ENCODE results near the gene GPR55.

The GPR55 gene

DNA sequence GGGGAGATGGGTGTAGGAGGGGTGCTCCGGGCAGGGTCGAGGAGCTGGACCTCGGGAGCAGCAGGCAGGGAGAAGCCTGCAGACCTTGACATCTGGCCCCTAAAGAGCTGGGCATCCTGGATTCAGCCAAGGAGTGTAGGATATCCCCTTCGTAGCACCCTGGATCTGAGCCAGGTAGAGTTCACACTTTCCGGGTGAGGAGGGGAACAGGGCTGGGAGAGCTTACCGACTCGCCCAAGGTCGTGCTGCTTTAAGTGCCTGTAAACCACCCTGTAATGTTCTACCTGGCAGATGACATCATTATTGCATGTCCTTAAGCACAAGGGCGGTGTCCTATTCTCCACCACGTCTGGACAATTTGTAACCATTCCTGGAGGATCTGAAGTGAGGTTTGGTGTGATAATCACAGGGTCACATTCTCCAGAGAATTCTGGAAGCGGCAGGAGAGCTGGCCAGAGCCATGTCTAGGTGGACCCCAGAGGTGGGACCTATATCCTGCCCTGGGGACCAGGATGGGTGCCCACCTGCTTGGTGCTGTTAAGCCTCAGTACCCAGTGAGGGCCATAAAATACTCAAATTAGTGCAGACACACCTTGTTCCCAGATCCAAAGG is 45.7 kb downstream of the GPR55 start:
- DNase-seq (ENCODE audit: low read depth in 2 of 2) = no peak

DNA sequence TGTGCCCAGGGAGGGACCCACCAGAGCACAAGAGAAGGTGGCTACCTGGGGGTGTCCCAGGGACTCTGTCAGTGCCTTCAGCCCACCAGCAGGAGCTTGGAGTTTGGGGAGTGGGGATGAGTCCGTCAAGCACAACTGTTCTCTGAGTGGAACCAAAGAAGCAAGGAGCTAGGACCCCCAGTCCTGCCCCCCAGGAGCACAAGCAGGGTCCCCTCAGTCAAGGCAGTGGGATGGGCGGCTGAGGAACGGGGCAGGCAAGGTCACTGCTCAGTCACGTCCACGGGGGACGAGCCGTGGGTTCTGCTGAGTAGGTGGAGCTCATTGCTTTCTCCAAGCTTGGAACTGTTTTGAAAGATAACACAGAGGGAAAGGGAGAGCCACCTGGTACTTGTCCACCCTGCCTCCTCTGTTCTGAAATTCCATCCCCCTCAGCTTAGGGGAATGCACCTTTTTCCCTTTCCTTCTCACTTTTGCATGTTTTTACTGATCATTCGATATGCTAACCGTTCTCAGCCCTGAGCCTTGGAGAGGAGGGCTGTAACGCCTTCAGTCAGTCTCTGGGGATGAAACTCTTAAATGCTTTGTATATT is 46.3 kb downstream of the GPR55 start:
- no peak for DNase-seq (ENCODE audit: low read depth in 2 of 2)

DNA sequence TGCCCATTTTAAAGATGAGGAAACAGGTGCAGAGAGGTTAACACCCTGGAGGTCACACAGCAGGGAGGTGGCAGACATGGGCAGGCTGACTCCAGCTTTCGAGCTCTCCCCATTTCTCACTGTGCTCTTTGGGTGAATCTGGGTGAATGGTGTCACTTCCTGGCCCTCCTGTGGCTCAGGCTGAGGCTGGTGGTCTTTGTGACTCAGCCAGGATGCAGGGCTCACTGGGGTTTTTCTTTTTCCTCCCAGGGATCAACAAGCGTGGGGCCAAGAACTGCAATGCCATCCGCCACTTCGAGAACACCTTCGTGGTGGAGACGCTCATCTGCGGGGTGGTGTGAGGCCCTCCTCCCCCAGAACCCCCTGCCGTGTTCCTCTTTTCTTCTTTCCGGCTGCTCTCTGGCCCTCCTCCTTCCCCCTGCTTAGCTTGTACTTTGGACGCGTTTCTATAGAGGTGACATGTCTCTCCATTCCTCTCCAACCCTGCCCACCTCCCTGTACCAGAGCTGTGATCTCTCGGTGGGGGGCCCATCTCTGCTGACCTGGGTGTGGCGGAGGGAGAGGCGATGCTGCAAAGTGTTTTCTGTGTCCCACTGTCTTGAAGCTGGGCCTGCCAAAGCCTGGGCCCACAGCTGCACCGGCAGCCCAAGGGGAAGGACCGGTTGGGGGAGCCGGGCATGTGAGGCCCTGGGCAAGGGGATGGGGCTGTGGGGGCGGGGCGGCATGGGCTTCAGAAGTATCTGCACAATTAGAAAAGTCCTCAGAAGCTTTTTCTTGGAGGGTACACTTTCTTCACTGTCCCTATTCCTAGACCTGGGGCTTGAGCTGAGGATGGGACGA is 47.1 kb downstream of the GPR55 start:
- peak; percentile 54 to 59 for DNase-seq (ENCODE audit: low read depth in 2 of 2)

DNA sequence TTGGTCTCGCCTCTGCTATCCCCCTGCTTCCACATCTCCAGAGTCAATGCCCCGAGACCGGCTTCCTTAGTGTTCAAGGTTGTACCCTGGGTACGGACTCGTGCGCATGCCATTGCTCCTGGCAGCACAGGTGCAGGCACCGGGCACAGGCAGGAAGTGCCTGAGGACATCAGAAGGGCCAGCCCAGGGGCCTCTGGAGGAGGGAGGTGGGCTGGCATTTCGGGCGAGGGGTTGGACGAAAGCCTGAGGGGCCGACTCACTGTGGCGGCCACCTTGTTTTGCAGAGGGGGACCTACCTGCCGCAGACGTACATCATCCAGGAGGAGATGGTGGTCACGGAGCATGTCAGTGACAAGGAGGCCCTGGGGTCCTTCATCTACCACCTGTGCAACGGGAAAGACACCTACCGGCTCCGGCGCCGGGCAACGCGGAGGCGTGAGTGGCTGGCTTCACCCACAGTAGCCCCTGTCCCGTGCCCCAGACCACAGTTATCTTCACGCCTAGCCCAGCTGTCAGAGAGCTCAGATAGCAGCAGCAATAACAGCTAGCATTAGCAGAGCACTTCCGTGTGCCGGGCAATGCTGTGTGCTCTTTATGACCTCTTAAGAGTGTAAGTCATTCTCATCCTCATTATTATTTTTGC is 47.8 kb downstream of the GPR55 start:
- DNase-seq (ENCODE audit: low read depth in 2 of 2) = no peak

DNA sequence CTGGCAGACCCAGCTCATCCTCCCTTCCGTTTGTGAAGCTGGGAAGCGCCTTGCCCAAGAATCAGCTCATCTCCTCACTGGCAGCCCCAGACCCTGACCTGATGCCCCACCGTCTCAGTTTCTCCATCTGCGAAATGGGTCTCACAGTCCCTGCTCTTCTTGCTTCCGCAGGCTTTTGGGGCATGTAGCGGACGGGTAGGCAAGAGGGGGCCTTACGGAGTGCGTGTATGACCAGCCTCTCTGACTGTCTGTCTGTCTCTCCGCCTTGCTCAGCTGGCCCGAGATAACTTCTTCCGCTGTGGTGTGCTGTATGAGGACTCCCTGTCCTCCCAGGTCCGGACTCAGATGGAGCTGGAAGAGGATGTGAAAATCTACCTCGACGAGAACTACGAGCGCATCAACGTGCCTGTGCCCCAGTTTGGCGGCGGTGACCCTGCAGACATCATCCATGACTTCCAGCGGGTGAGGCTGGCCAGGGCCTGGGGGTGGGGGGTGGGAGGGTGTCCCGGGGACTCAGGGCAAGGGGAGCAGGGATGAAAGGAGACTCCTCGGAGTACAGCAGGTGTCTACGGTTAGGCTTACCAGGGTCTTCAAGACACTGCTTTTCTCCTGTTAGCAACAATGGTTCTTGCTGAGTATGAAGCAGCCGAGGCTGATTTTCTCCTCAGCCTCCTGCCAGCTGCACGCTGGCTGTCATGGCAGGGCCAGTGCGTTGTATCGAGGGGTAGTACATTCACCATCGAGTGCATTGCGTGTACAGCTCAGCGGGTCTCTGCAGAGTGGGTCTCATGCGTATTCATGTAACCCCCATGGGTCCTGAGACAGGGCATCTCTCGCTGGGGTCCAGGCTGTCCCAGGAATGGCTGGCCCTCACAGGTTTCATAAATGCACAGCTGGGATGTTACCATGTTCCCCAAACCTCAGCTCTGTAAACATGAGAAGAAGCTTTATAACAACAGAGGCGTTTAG is 49.4 kb downstream of the GPR55 start:
- DNase-seq (ENCODE audit: low read depth in 2 of 2) = no peak

DNA sequence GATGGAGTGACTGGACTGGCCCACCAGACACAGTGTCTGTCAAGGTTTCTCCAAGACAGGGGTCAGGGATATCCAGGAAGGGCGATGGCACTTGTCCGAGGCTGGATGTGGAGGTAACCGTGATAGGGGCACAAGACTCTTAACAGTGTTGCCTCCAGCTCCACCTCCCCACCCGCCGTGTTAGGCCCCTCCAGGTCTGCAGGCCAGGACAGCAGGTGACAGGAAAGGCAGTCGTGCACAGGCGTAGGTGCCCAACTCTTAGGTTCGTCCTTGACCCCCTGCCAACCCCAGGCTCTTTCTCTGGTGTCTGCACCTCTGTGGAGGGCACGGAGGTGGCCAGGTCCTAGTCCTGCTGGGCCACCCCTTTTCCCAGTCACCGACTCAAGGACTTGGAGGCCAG is 50.2 kb downstream of the GPR55 start:
- no peak for DNase-seq (ENCODE audit: low read depth in 2 of 2)

DNA sequence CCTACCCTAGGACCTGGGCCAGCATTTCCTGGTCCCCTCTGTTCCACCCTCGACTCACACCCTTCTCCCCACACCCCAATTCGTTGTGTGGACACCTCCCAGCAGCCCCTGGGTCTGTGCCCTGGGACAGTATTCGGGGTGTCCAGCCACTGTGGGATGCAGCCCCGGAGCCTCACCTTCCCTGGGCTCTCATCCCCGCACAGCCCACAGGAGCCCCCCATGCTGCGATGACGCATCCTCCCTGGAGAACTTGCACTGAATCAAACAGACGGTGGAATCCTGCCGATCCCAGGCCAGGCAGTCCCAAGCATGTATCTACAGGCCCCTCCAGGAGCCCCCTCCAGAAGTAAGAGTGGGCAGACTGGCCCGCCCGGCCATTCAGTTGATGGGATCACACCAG is 50.6 kb downstream of the GPR55 start:
- DNase-seq (ENCODE audit: low read depth in 2 of 2) = no peak

DNA sequence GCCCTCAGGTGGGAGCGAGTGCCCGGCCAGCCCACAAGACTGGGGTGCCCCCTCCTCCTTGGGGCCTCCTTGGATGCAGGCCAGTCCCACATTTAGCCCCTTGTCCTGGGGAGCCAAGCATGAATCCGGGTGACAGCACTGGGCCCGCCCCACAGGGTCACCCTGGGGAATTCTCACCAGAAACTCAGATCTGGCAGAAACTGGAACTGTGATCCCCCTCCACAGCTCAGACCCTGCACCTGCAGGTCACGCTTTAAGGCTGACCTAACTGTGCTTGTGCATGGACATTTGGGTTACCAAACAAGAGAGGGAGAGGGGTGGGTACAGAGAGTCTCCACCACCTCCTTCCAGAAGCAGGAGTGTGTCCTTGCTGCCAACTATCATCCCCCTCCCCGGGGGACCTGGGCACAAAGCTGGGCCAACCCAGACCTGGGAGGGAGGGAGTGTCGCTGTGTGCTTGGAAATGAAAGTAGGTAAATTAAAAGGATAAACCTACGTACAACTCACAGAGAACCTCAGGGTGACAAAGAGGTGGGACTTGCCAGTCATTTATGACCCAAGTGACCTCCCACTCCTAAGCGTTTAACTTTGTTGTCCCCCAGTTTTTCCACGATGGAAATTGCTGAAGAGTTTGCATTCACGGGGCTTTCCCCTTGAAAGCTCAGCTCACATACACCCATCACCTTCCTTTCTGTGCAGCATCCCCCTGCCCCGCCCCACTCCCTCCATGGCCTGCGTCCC is 51.2 kb downstream of the GPR55 start:
- no peak for DNase-seq (ENCODE audit: low read depth in 2 of 2)

DNA sequence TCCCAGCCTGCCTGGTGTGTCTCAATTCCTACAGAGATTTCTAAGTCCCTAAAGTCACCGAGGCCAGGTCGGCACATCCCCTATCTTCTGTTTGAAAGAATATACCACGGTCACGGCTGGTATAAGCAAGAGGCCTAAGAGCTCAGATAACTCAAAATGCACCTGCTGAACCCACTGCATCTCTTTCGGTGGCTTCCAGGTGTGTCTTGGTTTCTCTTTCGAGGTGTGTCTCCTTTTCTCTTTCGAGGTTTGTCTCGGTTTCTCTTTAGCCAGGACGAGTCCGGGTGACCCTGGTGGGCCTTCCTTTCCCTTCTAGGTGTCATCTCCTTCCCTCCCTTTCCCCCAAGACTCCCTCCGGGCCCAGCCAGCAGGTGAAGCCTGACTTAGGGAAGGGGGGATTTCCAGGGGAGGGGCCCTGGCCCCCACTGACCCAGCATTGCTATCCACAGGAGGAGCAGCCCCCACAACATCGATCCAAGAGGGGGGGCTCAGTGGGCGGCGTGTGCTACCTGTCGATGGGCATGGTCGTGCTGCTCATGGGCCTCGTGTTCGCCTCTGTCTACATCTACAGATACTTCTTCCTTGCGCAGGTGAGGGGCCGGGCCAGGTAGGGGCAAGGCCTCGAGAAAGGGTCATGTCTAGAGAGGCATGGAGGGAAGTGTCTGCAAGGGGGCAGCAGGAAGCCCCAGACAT is 51.9 kb downstream of the GPR55 start:
- DNase-seq (ENCODE audit: low read depth in 2 of 2) = no peak

DNA sequence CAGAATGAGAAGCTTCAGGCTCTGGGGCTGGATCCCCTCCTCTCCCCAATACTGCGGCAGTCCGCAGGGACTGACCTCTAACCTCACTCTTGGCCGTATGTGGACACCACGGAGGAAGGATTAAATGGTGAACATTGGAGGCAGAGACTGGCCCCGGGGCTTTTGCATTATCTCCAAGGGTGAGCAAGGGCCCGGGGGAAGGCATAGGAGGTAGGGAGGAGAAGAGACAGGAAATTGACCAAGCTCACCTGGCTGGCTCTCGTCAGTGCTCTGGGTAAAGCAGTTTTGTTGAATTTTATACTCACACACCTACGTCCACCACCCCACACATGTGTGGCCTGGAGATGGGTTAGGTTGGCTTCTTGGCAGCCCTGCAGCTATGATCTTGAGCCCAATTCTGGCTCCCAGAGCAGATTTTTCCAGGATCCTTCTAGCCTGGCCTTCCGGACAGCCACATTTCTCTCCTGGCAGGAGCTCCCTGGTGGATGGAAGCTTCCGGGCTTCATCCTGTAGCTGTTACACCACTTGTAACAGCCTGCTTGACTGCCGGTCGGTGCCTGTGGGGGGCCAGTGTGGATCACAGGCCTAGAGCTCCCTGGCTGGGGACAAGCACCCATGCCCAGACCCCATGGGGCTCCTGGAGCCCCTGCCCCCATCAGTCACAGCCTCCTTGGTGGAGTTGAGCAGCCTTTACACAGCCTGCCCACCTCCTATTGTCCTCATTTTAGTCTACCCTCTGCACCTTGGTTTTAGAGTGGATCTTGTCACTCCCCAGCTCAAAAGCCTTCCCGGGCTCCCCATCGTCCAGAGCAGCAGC is 52.7 kb downstream of the GPR55 start:
- no peak for DNase-seq (ENCODE audit: low read depth in 2 of 2)

DNA sequence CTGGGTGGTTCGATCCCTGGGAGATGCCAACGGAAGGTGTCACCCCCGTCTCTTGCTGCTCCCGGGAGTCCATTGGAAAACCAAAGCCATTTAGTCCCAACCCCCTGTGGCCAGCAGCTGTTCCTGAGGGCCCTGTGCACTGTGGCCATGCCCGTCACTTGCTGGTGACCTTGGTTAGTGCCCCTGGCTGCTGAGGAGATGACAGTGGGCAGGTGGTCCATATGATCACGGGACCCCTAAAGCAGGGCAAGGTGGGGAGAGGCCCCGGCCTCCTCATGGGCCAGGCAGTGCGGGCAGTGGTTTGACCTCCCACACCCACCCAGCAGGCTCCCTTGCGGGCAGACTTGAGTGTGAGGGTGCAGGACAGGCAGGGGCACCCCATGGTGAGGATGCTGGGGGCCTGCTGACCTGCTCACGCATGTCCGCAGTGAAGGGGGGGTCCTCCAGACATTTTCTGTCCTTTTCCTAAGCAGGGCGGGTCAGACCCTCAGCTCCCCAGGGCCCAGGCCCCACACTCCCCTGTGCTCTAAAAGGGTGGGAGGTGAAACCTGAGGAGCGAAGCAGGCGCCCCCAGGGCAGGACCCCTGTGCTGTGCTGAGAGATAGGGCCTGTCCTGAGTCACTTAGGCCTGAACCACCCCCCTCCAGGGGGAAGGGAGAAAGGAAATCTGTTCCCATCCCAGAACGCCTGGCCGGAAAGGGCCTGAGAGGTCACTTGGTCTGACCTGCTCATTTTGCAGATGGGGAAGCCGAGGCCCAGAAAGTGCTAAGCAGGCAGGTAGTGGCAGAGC is 53.5 kb downstream of the GPR55 start:
- DNase-seq (ENCODE audit: low read depth in 2 of 2) = no peak

DNA sequence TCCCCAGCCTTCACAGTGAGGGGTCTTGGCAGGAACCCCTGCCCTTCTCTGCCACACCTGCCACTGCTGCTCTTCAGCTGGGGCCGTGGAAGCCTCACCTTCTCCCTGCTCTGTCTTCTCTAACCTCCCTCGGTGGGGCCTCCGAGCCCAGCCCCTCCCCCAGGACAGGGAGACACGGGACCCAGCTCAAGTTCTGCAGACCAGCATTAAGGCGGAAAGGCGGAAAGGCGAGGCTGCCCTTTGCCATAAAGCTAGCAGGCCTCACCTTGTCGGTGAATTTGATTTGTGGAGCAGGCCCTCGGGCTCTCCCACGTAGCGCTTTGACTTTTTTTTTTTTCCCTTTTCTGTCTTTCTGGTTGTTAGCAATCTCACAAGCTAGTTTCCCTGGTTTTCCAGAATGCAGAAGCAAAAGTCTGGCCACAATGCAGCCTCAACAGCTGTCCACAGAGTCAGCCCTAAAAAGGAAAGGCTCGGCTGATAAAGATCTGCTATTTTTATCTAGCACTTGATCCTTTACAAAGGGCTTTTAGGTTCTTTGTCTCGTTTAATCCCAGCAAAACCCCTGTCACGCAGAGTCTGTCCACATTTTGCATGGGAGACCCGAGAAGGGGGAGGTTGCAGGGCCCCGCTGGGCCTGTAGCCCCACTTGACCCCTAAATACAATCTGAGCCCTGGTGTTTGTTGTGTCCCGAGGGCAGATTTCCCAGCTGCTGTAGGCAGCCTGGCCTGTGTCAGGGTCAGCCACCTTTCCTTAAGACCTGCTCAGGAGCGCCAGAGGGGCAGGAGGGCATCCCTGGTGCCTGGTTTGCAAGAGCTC is 54.3 kb downstream of the GPR55 start:
- no peak for DNase-seq (ENCODE audit: low read depth in 2 of 2)

DNA sequence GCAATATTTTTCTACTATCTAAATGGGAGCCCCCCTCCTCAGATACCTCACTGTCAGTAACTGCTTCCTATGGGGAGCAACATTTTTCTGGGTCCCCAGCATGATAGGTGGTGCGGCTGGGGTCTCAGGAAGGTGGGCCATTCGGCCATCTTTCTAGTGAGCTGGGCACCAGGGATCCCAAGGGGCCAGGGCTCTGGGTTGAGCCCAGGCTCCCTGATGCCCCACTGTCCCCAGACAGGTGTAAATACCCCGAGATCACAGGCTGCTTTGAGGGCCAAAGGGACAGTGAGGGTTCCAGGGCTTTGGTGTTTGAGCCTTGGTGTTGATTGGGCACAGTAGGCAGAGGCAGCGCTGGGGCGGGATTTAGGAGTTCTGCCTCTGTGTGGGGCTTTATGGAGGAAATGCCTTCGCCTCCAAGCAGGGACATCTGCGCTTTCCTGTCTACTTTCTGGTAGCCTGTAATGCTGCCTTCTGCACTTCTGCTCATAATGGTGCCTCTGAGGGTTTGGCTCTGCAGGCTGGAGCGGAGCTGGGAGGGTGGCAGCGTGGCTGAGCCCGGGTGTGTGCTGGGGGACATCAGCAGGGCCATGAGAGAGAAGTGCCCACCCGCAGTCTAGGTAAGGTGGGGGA is 55.0 kb downstream of the GPR55 start:
- DNase-seq (ENCODE audit: low read depth in 2 of 2) = no peak

DNA sequence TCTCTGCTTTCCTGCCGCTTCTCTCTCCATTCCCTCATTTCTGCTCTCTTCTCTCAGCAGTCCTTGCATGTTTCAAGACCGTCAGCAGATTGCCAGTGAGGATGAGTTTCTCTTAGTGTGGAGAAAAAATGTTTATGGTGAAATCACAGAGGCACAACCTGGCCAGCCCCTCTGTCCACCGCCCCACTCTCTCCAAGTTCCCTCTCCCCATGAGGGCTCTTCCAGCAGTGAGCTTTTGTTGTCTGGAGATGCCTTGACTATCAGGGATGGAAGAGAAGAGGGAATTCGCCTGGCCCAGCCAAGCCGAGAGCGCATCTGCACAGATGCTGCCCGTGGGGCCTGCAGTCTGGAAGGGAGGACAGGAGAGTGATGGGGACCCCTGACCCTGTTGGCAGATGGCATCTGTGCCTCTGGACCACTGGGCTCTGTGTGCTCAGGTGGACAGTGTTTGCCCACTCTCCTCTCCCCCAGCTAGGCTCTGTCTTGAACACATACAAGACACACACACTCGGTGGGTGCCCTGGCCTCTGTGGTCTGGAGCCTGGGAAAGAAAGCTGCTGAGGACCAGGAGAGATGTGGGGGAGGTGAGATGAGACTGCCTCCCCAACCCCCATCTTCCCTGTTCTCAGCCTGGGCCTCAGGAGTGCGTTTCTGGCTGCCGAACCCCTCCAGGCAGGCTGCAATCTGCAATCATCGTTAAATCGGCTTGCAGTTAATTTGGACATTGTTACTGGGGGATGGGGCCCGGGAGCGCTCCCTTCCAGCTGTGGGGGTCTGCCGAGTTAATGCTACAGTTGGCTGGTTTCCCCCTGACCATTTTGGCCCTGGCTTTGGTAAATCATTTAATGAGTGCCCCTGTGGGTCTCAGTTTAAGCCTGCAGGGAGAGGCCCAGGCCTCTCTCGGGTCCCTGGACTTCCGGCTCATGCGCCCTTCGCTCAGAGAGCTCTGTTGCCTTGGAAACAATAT is 55.8 kb downstream of the GPR55 start:
- DNase-seq (ENCODE audit: low read depth in 2 of 2) = no peak

DNA sequence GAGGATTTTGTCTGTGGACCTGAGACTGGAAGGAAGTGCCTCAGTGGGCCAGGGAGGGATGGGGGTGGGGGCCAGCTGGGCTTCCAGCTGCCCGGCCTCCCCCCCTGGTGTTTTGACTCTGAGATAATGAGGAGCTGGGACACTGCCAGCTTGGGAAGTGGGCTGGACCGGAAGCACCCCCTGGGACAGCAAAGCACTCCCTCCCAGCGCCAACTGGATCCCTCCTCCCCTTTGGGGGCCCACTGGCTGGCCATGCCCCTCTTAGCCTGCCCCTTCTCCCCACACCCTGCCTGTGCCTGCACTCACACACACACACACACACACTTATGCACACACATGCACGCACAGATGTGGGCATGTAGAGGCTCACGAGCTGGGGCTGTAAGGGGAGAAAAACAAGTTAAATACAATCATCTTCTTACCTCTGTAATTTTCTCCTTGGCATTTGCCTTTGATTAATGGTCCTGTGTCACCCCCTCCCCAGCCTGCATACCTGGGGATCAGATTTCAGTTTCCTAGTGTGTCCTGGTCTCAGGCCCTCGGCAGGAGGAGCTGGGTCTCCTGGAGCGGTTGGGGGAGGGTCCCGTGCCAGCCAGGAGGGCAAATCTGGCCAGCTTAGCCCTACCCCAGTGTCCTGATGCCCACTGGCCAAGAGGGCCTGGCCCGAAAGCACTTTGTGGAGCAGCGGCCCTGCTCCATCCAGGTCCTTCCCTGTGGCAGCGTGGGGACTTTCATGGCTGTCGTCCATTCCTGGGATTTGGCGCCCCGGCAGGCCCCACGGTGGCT is 56.7 kb downstream of the GPR55 start:
- DNase-seq (ENCODE audit: low read depth in 2 of 2) = no peak
